HG03469 (cell line): ENCODE data around the gene STAC2.

Experiments used
- ATAC-seq: cut with Tn5 transposase; IDR thresholded peaks from one replicate; pipeline ENCODE4 v1.9.1; 2021; ENCODE audit warnings: mild to moderate bottlenecking, moderate library complexity, moderate number of reproducible peaks; ENCODE audit not compliant: unreplicated experiment

The STAC2 gene

DNA sequence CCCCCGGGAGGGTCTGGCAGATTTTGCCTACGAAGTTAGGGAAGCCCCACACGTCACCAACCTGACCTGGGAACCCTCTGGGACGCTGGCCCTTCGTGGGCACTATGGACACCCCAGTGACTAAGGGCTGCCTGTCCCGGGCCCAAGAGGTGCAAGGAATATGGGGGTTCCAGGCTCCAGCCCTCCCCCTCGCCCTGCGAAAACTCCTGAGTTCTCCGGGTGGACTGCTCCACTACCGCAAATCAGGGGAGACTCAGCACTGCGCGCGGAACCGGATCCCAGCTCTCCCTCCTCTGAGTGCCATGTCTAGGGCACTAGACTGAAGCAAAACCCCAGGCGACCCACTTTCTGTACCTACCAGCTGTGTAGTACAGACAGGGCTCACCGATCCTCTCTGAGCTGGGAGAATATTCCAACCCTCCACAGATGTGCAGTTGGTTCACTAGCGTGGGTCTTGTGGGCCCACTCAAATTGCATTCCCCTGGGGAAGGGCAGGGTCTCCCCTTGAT lies 59.9 kb downstream of the STAC2 start, which contains the start of gene ARL5C:
TSS of gene ARL5C (minus strand) at position 321 of the 509 bp plus-strand sequence. CDS start 401 bp downstream, outside the sequence.
- no peak for ATAC-seq

DNA sequence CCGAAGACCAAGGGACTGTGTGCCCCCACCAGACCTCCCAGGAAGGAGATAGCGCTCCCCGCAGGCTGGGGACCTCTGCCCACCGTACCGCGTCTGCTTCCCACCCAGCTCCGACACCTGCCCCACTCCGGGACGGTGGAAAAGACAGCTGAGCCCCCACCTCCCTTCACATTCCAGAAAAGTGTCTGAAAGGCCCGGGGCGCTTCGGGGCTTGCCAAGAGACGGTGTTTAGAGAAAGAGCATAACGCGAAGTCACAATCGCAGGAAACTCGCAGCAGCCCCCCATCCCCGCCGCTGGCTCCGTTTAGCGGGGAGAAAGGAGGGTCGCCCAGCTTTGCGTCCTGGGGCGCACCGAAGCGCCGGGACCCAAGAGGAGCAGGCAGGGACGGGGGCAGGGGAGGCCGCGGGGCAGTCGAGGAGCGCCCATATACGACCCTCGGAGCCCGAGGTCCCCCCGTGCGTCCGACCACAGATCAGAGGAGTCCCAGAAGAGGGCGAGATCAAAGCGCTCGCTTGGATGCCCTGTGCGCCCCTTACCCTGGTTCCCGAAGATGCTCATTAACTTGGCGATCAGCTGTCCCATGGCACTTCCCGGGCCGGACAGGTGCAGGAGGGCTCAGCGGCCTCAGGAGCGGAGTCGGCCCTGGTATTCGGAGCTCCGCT lies 60.4 kb downstream of the STAC2 start:
- no peak for ATAC-seq

DNA sequence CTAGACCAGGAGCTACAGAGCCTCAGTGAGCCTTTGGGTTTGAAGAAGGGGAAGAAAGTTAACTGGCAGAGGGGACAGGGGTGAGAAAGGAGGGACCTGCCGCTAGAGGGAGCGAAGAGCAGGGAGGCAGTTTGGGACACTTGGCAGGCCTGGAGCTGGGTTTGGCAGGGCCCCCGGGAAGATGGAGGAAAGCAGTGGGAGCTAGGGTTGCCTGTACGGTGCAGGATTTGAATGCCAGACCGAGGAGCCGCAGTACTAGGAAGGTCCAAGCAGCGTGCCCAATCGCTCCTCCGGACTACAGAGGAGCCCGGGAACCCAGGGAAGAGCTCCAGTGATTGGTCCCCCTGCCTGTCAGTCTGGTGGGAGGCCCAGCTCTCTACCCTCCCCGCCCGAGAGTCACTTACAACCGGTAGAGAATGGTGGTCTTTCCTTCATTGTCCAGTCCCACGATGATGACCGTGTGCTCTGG lies 61.0 kb downstream of the STAC2 start:
- no peak for ATAC-seq

DNA sequence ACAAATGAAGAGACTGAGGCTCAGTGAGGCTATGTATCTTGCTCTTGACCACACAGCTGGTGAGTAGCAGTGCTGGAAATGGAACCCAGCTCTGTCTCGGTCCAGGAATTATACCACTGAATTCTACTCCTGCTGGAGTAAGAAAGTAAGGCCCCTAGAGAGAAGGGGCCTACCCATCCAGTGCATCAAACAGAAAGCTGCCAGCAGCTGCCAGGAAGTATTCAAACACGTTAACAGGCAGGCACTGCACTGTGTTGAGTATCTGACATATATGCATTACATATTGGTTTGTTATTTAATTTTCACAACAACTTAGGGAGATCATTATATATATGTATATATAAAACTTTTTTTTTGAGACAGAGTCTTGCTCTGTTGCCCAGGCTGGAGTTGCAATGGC lies 63.8 kb downstream of the STAC2 start:
- no peak for ATAC-seq
